ENCODE results near the gene FCMR.

Gene FCMR

DNA sequence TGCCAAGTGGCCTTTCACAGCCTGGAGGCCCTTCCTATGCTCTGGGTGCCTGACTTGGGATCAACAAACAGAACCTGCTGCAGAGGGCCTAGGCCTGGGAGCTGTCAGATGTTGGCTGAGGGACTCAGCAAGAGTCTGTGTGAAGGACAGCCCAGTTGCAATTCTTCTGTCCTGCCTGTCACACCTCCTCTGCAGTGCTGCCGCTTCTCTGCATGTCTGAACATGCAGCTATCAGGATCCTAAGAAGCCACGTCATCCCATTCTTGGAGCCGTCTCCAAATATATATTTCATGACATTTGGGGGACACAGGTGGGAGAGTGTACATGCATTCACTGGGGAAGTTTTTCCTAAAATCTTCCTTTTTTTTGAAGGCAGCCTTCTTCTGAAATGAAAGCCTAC is 39.9 kb upstream of the FCMR start:
- Histone ChIP-seq H3K36me3 (ENCODE audit: low read depth) (no peaks in the 10 kb centered on the region), H3K9me3 (ENCODE audit: severe bottlenecking) (no peaks in the 10 kb centered on the region)

DNA sequence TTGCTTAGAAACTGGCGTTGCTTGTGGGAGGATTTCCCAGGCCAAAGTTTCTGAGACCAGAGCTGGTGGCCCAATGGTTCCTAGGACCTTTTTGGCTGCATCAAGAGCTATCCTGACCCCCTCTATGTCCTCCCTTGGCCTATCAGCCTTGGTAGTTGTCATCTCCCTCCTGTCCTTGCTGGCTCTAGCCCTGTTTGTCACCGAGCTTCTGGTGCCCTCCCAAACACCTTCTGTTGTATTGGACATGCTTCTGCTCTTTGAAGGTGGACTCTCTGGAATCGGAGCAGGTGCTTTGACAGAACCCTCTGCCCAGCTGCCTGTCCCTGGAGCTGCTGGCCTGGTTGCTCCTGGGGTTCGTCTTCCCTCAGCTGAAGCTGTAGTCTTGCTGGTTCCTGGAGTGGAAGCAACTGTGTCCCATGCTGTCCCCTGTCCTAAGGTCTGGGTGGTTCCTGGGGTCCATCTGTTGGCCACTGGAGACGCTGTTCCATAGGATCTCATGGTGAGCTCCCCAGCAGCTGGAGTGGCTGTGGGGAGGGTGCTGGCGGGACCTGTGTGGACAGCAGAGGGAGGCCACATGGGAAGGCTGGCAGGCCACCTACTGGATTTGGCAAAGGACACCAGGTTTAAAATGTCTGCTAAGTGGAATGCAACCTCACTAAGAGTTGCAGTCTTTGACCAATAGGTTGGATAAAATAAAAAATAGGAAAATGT is 39.1 kb upstream of the FCMR start:
- H3K4me1 ChIP-seq (ENCODE audit: insufficient read depth, poor library complexity, severe bottlenecking): peaks cover 9% of the 10 kb centered on the region
- ATAC-seq (ENCODE audit: low read depth) (no peak), DNase-seq (ENCODE audit: low spot score) (no peak)
- H3K4me3 ChIP-seq (ENCODE audit: severe bottlenecking): no peak overlapping the region
- TF ChIP-seq, protein P1, sequence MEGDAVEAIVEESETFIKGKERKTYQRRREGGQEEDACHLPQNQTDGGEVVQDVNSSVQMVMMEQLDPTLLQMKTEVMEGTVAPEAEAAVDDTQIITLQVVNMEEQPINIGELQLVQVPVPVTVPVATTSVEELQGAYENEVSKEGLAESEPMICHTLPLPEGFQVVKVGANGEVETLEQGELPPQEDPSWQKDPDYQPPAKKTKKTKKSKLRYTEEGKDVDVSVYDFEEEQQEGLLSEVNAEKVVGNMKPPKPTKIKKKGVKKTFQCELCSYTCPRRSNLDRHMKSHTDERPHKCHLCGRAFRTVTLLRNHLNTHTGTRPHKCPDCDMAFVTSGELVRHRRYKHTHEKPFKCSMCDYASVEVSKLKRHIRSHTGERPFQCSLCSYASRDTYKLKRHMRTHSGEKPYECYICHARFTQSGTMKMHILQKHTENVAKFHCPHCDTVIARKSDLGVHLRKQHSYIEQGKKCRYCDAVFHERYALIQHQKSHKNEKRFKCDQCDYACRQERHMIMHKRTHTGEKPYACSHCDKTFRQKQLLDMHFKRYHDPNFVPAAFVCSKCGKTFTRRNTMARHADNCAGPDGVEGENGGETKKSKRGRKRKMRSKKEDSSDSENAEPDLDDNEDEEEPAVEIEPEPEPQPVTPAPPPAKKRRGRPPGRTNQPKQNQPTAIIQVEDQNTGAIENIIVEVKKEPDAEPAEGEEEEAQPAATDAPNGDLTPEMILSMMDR (IDR thresholded peaks at IDR 0.05; ENCODE audit: poor library complexity, severe bottlenecking): no peak
- H3K9me3 ChIP-seq (ENCODE audit: severe bottlenecking): no peaks in the 10 kb centered on the region
- no peaks in the 10 kb centered on the region for H3K27me3 ChIP-seq (ENCODE audit: insufficient read depth, poor library complexity, severe bottlenecking)
- no peaks in the 10 kb centered on the region for H3K36me3 ChIP-seq (ENCODE audit: low read depth)
- no peak overlapping the region for H3K27ac ChIP-seq (ENCODE audit: poor library complexity, severe bottlenecking)

More for the DNA sequence above, 39.9 kb upstream of the FCMR start:
- Histone ChIP-seq H3K4me1 (ENCODE audit: insufficient read depth, poor library complexity, severe bottlenecking) (peaks cover 9% of the 10 kb centered on the region), H3K27me3 (ENCODE audit: insufficient read depth, poor library complexity, severe bottlenecking) (no peaks in the 10 kb centered on the region), H3K27ac (ENCODE audit: poor library complexity, severe bottlenecking) (no peak overlapping the region), H3K4me3 (ENCODE audit: severe bottlenecking) (no peak overlapping the region)
- no peak for DNase-seq (ENCODE audit: low spot score)
- TF ChIP-seq, protein P1 (IDR thresholded peaks at IDR 0.05; ENCODE audit: poor library complexity, severe bottlenecking): no peak
- peak; percentile 89 for ATAC-seq (ENCODE audit: low read depth)

DNA sequence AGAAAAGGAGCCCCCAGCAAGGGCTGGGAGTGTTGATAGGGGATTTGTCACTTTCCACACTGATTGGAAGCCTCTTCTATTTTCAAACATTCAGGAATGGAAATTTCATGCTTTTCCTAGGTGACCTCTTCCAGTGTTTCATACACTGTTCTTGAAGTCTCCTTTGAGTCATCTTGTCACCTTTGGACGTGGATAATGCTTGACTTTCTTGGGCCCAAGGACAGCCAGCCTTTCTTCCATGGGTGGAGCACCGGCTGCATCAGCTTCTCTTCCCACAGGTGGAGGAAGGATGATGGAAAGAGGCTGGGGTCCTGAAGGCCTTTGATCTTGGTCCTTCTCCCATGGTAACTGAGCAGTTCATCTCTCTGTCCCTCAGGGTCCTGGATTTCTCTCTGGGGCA is 36.4 kb upstream of the FCMR start:
- no peaks in the 10 kb centered on the region for H3K36me3 ChIP-seq (ENCODE audit: low read depth)
- no peaks in the 10 kb centered on the region for H3K9me3 ChIP-seq (ENCODE audit: severe bottlenecking)
- no peaks in the 10 kb centered on the region for H3K27me3 ChIP-seq (ENCODE audit: insufficient read depth, poor library complexity, severe bottlenecking)
- H3K4me3 ChIP-seq (ENCODE audit: severe bottlenecking): no peak overlapping the region
- ATAC-seq (ENCODE audit: low read depth): no peak
- H3K27ac ChIP-seq (ENCODE audit: poor library complexity, severe bottlenecking): no peak overlapping the region
- no peak for DNase-seq (ENCODE audit: low spot score)
- TF ChIP-seq, protein P1 (IDR thresholded peaks at IDR 0.05; ENCODE audit: poor library complexity, severe bottlenecking): no peak
- H3K4me1 ChIP-seq (ENCODE audit: insufficient read depth, poor library complexity, severe bottlenecking): peaks cover 9% of the 10 kb centered on the region

DNA sequence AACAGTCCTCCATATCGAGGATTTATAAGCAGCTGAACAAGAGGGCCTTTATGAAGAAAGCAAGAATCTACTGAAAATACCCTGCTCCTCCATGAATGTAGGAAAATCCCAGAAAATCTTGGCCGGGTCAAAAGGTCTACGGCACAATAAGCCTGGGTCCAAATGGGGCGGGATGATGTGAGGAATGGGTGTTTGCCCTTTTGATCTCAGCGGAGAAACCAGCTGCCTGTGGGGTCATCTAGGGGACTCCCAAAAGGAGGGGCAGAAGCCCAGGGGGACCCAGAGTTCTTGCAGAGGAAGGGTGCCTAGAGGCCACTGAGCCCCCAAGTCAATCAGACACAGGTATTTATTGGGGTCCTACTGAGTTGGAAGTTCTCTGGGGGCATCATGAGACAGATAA is 35.9 kb upstream of the FCMR start:
- Histone ChIP-seq H3K27me3 (ENCODE audit: insufficient read depth, poor library complexity, severe bottlenecking) (no peaks in the 10 kb centered on the region), H3K9me3 (ENCODE audit: severe bottlenecking) (no peaks in the 10 kb centered on the region), H3K4me3 (ENCODE audit: severe bottlenecking) (no peak overlapping the region), H3K4me1 (ENCODE audit: insufficient read depth, poor library complexity, severe bottlenecking) (peaks cover 9% of the 10 kb centered on the region), H3K36me3 (ENCODE audit: low read depth) (no peaks in the 10 kb centered on the region), H3K27ac (ENCODE audit: poor library complexity, severe bottlenecking) (no peak overlapping the region)
- TF ChIP-seq, protein P1 (IDR thresholded peaks at IDR 0.05; ENCODE audit: poor library complexity, severe bottlenecking): no peak
- DNase-seq (ENCODE audit: low spot score) (no peak), ATAC-seq (ENCODE audit: low read depth) (no peak)

All from RWPE2 (cell line).